ENCODE measurements around the gene NFASC. TPM values are rescaled to one million over a fixed set of nuclear protein-coding genes. Genes with fewer than 3 reads are reported as not detected.

NFASC gene
- total RNA-seq, 1 donor from 2014 or later, result 29.6 TPM

DNA sequence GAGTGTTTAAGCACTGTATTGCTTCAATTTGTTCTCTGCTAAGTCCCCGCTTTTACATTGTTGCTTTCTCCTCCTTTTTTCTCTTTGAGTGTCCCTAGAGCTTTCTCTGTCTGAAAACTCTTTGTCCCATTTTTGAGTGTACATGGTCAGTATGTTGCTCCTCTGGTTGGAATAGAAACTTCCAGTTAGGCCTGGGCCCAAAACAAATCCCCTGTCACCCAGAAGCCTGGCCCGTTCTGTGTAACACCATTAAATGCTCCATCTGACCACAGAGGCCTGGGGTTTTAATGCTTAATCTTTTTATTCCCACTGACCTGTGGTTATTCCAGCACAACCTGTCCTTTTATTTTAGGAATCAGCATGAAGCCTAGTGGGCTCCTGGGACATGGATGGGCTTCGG, 28.3 kb upstream of the NFASC start:
- peak overlapping the region; percentile 10 for H3K4me2 ChIP-seq (ENCODE audit: low read length)
- no peak for DNase-seq (ENCODE audit: low read depth)
- Mint-ChIP-seq H3K27ac (ENCODE audit: unreplicated experiment) (no peak overlapping the region), H3K27me3 (ENCODE audit: low read depth, unreplicated experiment) (peaks cover 5% of the 10 kb centered on the region), H3K4me3 (ENCODE audit: unreplicated experiment) (no peak overlapping the region), H3K36me3 (ENCODE audit: low read depth, unreplicated experiment) (no peaks in the 10 kb centered on the region), H3K9me3 (ENCODE audit: unreplicated experiment) (no peaks in the 10 kb centered on the region), H3K4me1 (ENCODE audit: low read depth, unreplicated experiment) (peaks cover 6% of the 10 kb centered on the region)
- no peak overlapping the region for H2AFZ ChIP-seq (ENCODE audit: low read depth, low read length)
- no peak overlapping the region for H3K4me3 ChIP-seq (ENCODE audit: insufficient read depth, low read depth, low read length)
- peaks cover 8% of the 10 kb centered on the region for H3K4me1 ChIP-seq (ENCODE audit: insufficient read depth, low read length)
- no peaks in the 10 kb centered on the region for H3K36me3 ChIP-seq (ENCODE audit: insufficient read depth, low read length)
- H4K20me1 ChIP-seq (ENCODE audit: insufficient read depth, low read length), result peaks cover 57% of the 10 kb centered on the region
- no peaks in the 10 kb centered on the region for H3K9me3 ChIP-seq (ENCODE audit: insufficient read depth, low read depth, low read length)
- FAIRE-seq, result no peak
- H3K9ac ChIP-seq (ENCODE audit: low read length), result no peak overlapping the region
- H3K79me2 ChIP-seq (ENCODE audit: insufficient read depth, low read length), result peaks cover 33% of the 10 kb centered on the region
- no peaks in the 10 kb centered on the region for H3K27me3 ChIP-seq (ENCODE audit: insufficient read depth, low read length)
- H3K27ac ChIP-seq (ENCODE audit: low read depth, low read length), result no peak overlapping the region
- TF ChIP-seq EZH2 (IDR thresholded peaks at IDR 0.05; ENCODE audit: insufficient read depth, low read length), result no peak
- TF ChIP-seq, protein P1, sequence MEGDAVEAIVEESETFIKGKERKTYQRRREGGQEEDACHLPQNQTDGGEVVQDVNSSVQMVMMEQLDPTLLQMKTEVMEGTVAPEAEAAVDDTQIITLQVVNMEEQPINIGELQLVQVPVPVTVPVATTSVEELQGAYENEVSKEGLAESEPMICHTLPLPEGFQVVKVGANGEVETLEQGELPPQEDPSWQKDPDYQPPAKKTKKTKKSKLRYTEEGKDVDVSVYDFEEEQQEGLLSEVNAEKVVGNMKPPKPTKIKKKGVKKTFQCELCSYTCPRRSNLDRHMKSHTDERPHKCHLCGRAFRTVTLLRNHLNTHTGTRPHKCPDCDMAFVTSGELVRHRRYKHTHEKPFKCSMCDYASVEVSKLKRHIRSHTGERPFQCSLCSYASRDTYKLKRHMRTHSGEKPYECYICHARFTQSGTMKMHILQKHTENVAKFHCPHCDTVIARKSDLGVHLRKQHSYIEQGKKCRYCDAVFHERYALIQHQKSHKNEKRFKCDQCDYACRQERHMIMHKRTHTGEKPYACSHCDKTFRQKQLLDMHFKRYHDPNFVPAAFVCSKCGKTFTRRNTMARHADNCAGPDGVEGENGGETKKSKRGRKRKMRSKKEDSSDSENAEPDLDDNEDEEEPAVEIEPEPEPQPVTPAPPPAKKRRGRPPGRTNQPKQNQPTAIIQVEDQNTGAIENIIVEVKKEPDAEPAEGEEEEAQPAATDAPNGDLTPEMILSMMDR (IDR thresholded peaks at IDR 0.05; ENCODE audit: insufficient read depth, low read depth, low read length), result no peak

- H3K79me2 ChIP-seq (ENCODE audit: insufficient read depth, low read length), result peaks cover 33% of the 10 kb centered on the region
- H3K27me3 ChIP-seq (ENCODE audit: insufficient read depth, low read length), result no peaks in the 10 kb centered on the region
- no peak overlapping the region for H3K9ac ChIP-seq (ENCODE audit: low read length)
- FAIRE-seq (no peak), DNase-seq (ENCODE audit: low read depth) (peak; percentile 51)
- Mint-ChIP-seq H3K4me3 (ENCODE audit: unreplicated experiment) (no peak overlapping the region), H3K9me3 (ENCODE audit: unreplicated experiment) (no peaks in the 10 kb centered on the region), H3K36me3 (ENCODE audit: low read depth, unreplicated experiment) (no peaks in the 10 kb centered on the region), H3K27ac (ENCODE audit: unreplicated experiment) (peak overlapping the region; percentile 20), H3K27me3 (ENCODE audit: low read depth, unreplicated experiment) (peaks cover 7% of the 10 kb centered on the region), H3K4me1 (ENCODE audit: low read depth, unreplicated experiment) (peaks cover 5% of the 10 kb centered on the region)
- no peak overlapping the region for H3K4me3 ChIP-seq (ENCODE audit: insufficient read depth, low read depth, low read length)
- H2AFZ ChIP-seq (ENCODE audit: low read depth, low read length), result no peak overlapping the region
- H3K4me1 ChIP-seq (ENCODE audit: insufficient read depth, low read length), result peaks cover 8% of the 10 kb centered on the region
- H3K36me3 ChIP-seq (ENCODE audit: insufficient read depth, low read length), result no peaks in the 10 kb centered on the region
- H4K20me1 ChIP-seq (ENCODE audit: insufficient read depth, low read length), result peaks cover 52% of the 10 kb centered on the region
- H3K27ac ChIP-seq (ENCODE audit: low read depth, low read length), result no peak overlapping the region
- peak overlapping the region; percentile 10 for H3K4me2 ChIP-seq (ENCODE audit: low read length)
- TF ChIP-seq, protein P1 (IDR thresholded peaks at IDR 0.05; ENCODE audit: insufficient read depth, low read depth, low read length), result no peak
- TF ChIP-seq EZH2 (IDR thresholded peaks at IDR 0.05; ENCODE audit: insufficient read depth, low read length), result no peak
- H3K9me3 ChIP-seq (ENCODE audit: insufficient read depth, low read depth, low read length), result no peaks in the 10 kb centered on the region
These were observed 27.8 kb upstream of the NFASC start for GRCh38 chr1:204842892-204843291.

GRCh38 chr1:204846546-204846945, 24.1 kb upstream of the NFASC start:
- Histone ChIP-seq H2AFZ (ENCODE audit: low read depth, low read length) (no peak overlapping the region), H3K4me3 (ENCODE audit: insufficient read depth, low read depth, low read length) (no peak overlapping the region), H3K79me2 (ENCODE audit: insufficient read depth, low read length) (peaks cover 21% of the 10 kb centered on the region), H3K27me3 (ENCODE audit: insufficient read depth, low read length) (no peaks in the 10 kb centered on the region), H3K4me2 (ENCODE audit: low read length) (no peak overlapping the region), H3K4me1 (ENCODE audit: insufficient read depth, low read length) (peaks cover 8% of the 10 kb centered on the region), H3K27ac (ENCODE audit: low read depth, low read length) (no peak overlapping the region), H3K9me3 (ENCODE audit: insufficient read depth, low read depth, low read length) (no peaks in the 10 kb centered on the region), H3K9ac (ENCODE audit: low read length) (no peak overlapping the region), H3K36me3 (ENCODE audit: insufficient read depth, low read length) (no peaks in the 10 kb centered on the region), H4K20me1 (ENCODE audit: insufficient read depth, low read length) (peaks cover 32% of the 10 kb centered on the region)
- peaks cover 5% of the 10 kb centered on the region for H3K36me3 Mint-ChIP-seq (ENCODE audit: low read depth, unreplicated experiment)
- H3K27me3 Mint-ChIP-seq (ENCODE audit: low read depth, unreplicated experiment), result peaks cover 4% of the 10 kb centered on the region
- no peak for DNase-seq (ENCODE audit: low read depth)
- H3K27ac Mint-ChIP-seq (ENCODE audit: unreplicated experiment), result no peak overlapping the region
- peaks cover 5% of the 10 kb centered on the region for H3K4me1 Mint-ChIP-seq (ENCODE audit: low read depth, unreplicated experiment)
- FAIRE-seq, result no peak
- TF ChIP-seq, protein P1 (IDR thresholded peaks at IDR 0.05; ENCODE audit: insufficient read depth, low read depth, low read length), result no peak
- TF ChIP-seq EZH2 (IDR thresholded peaks at IDR 0.05; ENCODE audit: insufficient read depth, low read length), result no peak
- H3K9me3 Mint-ChIP-seq (ENCODE audit: unreplicated experiment), result no peaks in the 10 kb centered on the region
- H3K4me3 Mint-ChIP-seq (ENCODE audit: unreplicated experiment), result no peak overlapping the region

Measured in astrocyte (in vitro differentiated cells and primary cell).